HG03139 (cell line): Measurements from ENCODE around the gene DQX1.

Experiments used
- ATAC-seq: cut with Tn5 transposase; IDR thresholded peaks from one replicate; pipeline ENCODE4 v1.9.1; 2021; ENCODE audit not compliant: unreplicated experiment

Gene DQX1

DNA sequence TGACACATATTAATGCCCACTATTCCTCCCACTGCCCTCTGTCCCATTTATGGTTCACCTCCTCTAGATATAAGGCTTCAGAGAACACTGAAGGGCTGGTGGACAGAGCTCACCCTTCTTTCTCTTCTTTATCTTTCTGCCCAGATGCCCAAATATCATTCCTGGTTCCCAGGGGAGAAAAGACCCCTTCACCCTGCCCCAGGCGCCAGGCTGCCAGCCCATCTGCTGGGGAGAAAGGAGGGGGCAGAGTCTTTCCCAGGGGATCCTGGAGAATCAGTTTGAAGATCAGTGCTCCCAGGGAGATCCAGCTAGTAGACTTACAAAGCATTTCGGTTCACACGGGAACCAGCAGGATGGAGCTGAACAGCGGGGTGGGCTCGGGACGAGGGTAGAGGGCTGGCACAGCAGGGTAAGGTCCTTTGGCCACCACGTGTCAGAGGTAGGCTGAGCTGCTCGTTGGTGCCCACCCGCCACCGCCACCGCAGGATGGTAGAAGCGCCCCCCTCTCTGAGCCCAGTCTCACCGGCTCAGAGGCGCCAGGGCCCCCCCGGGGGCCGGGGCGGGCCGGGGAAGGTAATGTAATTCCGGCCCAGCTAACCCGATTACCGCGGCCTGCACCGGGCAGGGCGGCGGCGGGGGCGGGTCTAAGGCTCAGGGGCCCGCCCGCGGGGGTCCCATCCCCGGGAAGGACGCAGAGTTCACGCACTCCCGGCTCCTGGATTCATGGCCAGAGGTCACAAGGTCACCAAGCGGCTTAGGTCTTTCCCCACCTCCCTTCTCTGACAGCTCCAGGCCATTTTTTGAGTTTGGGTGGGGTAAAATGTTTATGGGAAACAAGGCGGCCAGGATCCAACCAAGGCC is 13.1 kb downstream of the DQX1 start:
- no peak for ATAC-seq

DNA sequence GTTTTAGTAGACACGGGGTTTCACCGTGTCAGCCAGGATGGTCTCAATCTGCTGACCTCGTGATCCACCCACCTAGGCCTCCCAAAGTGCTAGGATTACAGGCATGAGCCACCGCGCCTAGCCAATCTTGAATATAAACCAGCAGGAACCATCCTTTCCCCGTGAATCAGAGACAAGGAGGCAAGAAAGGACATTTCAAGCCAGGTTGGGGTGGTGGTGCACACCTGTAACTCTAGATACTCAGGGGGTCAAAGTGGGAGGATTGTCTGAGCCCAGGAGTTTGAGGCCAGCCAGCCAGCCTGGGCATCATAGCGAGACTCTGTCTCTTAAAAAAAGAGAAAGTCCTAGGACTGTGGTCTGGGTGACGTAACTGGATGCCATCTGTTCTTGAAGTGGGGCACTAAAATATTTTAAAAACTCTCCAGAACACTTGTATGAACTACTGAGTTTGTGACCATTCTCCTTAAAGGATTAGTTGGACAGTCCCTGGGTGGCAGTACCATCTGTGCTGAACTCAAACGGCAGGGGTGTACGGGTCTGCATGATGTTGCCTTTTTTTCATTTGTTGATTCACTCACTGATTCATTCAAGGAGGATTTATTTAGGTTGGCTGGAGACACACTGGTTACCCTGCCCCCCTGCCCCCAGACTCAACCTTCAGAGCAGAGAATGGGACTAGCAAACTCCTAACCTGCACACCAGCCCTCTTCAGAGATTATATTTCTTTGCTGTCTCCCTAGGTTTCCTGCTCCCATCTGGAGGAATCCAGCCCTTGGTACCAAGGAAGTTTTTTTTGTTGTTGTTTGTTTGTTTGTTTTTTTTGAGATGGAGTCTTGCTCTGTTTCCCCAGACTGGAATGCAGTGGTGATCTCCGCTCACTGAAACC is 14.7 kb downstream of the DQX1 start:
- ATAC-seq: no peak

DNA sequence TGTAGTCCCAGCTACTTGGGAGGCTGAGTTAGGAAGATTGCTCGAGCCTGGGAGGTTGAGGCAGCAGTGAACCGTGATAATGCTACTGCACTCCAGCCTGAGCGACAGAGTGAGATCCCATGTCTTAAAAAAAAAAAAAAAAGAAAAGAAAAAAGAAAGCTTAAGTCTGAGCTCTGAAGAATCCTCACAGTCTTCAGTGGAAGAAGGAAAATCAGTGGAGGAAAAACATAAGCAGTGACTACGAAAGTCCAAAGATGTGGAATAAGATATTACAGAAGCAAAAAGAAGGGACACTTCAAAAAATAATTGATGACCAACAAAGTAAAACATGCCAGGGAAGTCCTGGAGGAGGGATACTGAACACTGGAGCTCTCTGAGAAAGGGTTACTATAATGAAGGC is 15.8 kb downstream of the DQX1 start:
- no peak for ATAC-seq

DNA sequence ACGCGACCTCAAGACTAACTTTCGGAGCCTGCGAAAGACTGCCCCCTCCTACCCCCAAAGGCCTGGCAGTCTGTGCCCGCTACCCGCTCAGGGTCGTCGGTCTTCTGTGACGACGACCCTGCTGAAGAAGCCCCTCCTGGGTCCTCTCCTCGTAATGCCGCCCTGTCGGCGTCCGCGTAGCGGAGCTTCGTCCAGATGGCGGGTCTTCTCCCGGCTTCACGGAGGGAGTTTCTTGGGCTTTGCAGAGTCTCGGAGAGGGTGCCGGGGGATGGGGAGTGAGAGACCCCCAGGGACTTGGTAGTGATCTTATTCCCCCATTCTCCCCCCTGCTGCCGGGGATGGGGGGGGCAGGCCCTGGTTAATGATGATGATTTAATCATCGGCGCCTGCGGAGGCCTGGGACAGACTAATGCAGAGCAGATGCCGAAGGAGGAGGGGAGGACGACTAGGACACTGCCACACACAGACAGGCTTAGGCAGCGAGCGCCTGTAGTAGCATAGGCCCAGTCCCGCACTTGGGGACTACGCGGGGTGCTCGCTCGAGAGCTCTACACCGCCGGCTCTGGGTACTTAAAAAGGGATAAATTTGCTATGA is 18.0 kb downstream of the DQX1 start:
- ATAC-seq: no peak

DNA sequence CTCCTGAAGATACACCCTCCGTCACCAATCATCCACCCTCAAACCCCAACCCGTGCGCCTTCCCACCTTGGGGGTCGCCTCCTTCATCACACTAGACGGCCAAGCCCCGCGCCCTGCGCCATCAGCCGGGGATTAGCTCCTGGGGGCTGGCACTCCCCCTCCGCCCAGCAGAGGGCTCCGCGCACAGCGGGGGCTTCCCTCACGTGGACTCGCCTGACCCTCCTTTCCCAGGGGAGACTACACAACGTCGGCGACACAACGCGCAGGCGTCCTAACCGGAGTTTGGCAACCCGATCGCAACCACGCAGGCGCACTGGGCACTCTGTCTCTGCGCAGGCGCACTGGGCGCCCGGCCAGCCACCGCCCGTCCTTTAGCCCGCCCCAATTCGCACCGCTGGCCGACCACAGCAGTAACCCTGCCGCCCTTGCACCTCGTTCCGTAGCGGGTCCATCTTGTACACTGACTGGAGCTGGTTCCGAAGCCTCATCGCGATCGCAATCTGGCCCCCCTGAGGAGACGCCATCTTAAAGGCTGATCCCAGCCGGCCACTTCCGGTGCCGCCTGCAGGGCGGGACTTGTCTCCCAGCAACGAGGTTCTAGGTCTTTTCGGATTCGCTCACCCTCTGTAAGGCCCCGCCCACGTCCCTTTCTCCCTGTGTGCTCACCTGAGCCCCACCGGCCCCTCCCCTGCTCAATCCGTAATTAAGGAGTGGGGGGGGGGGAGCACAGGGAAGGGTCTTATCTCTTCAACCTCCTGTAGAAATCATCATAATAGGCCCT is 18.7 kb downstream of the DQX1 start, which contains the start of gene PCGF1:
Gene PCGF1 (minus strand): TSS at position 551 of the 781 bp plus-strand sequence. CDS start 27 bp downstream, at position 524.
- ATAC-seq: peak; percentile 86

DNA sequence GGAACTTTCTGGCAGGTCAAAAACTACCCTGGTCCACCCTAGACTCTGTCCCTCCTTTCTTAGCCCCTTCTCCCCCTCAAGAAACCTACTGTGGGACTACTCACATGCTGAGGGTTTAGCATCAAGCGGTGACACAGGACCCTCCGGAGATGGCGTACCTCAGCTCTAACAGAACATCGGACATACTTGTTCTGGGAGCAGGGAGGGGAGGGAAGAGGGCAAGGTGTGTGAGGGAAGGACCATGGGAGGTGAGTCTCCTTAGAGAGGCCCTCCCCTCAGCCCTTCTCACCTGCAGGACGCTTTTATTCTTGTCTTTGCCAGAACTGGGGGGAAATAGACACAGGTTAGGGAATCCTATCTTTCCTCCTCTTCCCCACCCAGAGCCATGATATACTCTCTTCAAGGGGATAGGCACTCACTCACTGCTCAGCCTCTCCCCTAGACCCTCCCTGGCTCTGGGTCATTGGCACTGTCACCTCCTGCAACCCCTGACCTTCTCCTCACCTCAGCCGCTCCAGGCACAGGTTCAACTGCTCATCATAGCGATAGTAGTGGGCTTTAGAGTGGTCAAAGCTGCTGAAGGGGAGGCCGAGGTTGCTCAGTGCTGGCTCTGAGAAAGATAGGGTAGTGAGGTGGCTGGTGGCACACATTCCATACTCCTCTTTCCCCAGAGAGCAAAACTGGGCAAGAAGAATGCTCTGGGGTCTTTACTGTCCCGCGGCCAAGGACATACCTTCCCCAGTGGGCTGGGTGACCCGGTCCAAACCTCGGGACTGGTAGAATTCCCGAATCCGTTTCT is 20.4 kb downstream of the DQX1 start:
- ATAC-seq: no peak

DNA sequence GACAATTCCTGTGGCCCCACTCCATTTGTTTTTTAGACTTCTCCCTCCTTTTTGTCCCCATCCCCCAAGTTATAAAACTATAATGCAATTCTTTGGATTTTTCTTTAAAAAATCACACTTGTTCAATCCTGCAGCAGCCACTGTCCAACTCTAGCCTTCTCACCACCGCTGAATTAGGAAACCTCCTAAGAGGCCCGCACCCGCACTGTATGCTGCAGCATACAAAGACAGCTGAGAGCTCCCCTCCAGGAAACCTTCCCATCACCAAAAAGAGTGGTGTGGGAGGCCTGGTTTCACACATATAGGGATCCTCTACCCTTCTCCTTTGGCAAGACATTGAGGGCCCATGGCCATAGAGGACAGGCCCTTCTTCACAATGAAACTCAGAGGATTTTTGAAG is 21.4 kb downstream of the DQX1 start:
- no peak for ATAC-seq

DNA sequence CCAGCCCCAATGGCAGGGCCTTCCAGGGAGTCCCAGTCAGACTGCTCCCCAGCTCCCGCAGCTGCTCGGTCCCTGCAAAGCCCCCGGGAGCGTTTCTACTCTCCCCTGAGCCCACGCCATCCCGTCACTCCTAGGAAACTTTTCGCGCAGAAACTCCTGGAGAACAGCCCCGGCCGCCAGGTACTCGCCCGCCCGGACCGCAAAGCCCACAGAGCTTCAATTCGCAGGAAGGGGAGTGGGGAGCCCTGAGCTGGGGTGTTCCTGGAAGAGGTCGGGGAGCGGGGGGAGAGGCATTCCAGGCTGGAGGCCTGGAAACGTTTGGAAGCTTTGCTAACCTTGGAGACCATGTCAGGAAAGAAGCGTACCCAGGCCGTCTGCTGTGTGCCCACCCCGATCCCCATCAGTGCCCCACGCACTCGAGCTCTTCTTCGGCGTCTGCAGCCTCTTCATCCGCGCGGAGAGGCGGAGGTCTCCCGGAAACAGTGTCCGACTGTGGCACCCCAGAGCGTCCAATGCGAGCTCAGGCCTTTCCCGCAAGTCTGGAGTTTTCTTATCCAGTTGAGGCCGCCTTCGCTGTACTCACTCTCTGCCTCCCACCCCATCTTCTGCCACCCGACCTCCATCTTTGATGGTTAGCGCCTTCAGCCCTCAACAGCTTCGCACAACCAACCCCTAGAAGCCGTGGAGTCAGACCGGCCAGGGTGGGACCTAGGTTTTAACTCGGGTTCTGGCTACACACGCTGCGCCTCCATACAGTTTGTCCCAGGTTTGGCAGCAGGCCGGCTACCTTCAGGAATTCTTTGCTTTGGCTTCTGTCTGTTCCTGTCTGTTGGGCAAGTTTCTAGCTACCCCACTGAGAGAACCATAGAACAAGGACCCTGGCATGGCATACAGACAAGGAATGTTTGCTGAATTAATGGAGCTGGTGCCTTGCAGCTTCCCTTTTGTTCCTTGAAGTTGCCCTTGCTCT is 22.2 kb downstream of the DQX1 start:
- no peak for ATAC-seq

DNA sequence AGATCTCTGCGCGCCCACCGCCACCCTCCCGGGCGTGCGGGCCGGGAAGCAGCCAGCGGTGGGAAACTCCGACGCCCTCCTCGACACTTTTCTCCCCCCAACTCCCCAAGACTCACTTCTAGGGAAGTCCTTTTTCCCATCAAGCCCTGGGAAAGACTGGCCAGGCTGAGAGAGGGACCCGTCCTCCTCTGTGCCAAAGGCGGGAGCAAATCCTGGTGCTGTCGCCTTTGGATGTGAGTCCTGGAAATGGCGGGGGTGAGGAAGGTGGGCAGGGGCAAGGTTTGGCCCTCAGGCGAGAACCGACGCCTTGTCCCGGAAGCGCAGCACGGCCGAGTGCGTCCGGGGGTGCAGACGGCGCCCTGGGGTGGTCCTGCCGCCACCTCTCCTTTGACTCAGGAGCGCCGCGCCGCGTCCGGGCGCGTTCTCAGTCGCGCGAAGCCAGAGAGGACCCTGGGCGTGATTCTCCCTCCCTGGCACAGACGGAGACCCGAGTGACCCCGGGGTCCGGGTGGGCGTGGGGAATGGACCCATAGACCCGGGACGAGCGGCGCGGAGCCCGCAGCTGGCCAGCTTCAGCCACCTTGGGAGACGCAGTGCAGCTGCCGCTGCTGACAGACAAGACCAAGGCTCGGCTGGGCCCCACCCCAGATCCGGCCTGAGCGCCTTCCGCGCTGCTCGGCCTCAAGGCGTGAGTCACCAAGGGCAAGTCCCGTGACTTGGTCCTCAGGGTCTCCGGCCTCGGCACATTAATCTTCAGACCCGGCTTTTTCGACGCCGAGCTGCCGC is 23.1 kb downstream of the DQX1 start:
- peak; percentile 32 for ATAC-seq

DNA sequence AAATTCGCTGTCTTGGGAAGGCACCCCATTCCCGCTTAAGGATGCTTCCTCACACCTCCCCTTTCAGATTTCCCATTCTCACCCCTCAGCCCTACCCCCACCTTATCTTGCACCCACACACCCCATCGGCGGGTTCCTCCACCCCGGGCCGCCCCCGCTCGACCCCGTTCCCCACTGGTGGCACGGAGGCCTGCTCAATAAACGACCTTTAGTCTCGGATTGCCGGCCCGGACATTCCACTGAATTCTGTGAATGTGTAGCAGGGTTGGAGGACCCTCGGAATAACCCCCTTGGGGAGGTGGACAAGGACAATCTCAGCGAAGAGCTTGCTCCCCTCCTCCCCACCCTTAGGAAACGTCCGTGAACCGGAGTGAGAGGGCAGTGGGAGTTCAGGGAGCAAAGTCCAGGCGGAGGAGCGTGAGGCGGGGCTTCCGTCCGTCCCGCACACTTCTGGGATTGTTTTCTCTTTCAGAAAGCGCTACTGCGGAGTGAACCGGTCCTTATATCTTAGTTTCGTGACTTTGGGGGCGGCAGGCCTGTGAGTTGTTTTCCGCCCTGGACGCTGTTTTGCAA is 23.8 kb downstream of the DQX1 start:
- no peak for ATAC-seq

DNA sequence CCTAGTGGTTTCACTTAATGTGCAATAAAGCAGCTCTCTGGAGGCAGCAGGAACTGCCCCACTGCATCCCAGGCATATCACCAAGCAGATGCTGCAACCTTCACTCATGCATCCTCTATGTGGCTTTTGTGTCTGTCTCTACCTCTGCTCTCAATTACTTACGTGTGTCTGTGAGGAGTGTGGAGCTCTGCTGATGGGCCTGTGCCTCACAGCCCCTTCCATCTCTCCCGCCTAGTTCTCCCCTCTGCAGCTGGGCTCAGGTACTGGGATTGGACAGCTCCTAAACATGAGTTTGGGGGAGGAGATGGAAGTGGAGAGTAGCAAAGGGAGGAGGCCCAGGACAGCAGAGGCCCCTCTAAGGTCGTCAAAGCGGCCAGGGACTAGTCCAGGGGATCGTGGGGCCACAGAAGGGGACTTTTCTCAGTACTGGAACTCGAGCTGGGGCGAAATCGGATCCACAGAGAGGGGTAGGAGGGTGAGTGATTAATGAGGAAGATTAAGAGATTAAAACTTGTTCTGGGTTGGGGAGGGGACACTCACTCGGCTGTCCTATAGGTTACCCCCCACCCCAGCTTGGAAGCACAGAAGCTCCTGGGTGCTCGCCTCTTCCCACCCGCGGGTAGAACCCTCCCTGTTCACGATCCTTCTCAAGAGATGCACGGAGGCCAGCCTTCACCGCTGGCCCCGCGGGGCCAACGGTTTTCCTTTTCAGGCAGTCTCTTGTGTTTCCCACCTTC is 24.5 kb downstream of the DQX1 start:
- no peak for ATAC-seq

DNA sequence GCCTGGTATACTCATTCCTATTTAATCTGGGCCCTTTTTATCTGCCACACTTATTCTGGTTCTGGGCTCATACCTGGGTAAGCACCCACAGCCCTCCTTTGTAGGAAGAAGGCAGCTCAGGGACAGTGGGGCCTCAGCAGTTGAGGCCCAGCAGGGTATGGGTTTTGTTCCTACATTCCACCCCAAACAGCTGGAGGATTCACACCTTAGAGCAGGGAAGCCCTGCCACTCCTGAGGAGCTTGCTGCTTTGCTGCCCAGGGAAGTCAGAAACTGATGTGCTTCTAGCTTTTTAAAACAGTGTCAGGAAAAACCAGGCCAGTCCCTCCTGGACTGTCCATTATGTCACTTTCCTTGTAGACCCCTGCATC is 25.5 kb downstream of the DQX1 start:
- no peak for ATAC-seq

DNA sequence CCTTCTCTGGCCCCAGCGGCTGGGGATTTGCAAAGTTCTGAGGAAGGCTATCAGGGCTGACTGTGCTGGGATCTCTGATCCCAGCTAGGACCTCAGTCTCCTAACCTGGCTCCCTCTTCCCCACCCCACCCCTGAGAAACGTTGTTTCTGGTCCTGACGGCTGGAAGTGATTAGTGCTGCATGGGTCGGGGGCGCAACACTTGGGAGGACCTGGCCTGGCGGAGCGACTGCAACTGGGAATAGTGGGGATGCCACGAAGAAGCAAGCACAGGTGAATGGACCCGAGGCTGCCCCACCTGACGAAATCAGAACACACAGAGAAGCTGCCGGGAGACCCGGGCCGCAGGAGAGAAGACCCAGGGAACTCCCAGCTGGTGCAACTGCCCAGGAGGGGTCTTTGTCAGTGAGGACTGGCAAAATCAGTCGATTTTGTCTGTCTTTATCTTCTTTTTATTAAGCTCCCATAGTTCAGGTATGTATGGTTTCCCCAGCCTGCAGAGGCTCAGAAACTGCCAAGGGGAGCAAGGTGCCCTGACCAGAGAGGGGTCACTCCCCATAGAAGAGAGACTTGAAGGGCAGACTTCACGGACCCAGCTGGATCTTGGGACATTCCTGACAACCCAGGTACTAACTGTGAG is 26.0 kb downstream of the DQX1 start:
- no peak for ATAC-seq

DNA sequence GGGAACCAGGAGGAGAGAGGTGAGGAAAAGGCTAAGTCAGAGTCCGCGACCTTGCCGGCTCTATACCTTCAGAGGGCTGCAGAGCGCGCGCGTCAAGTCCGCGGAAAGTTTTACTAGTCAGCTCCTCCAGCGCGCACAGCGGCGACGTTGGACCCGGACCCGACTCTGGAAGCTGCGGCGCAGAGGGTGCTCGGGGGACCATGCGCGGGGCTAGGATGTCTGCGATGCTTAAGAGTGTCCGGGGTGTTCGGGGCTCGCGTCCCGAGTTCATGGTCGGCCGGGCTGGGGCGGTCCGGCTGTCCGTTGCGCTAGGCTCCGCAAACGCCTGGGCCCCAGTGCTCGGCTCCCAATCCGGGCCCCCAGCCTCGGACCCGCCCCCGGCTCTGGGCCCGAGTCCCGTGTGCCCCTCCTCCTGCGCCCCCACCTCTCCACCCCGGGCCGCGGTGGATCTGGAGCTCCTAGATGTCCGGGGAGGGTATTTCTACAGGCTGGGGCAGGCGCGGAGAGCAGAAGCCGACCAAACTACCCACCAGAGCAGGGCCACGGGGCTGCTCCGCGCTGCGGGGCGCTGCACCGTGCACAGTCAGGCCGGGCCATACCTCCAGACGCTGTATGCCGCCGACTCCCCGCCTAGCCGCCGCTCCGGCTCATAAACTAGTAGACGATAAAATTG is 26.6 kb downstream of the DQX1 start, which contains the start of gene LBX2:
Gene LBX2 (minus strand): TSS at position 337 of the 673 bp plus-strand sequence. CDS start 66 bp downstream, at position 271.
- no peak for ATAC-seq

DNA sequence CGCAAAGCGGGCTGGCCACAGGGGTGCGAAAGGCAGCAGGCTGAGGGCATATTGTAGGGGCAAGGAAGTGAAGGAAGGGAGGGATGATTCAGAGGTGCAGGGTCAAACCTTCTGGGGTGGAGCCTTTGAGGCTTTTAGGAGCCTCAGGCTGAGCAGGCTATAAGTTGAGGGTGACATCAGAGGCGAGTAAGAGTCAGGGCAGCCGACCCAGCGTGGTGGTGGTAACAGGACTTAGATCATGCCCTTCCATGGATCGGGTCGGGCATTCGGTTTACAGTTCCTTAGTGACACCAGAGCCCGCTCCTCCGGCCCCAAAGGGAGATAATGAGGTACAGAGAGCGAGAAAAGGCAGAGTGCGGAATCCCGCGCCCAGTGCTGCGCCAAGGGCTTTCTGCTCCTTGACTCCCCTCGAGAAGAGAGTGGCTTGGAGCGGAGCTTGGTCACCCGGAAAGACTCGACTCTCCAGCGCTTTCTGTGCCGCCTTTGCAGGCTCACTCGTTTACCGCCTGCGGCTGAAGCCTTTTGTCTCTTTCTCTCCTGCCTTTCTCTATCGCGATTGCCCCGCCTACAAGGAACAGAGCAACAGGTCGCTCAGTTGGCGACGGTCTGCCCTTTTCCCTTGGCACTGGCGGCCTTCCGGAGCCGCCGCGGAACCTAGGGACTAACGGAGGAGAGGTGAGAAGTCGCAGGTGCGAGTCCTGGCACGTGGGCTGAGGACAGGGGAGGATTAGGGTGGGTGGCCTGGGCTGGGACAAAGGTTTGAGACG is 27.3 kb downstream of the DQX1 start:
- ATAC-seq: no peak
